Activated CD8-positive, alpha-beta memory T cell treated with anti-CD3 and anti-CD28 coated beads, Interleukin-2, amount 10 ng/mL, durations not matched to agents 7 days and 5 days (primary cell): ENCODE results near the gene MAPT. TPM values are rescaled to one million over a fixed set of nuclear protein-coding genes. Genes with fewer than 3 reads are reported as not detected.

ENCODE experiments used
- ATAC-seq: fragments of 150-1000 bp; cut with Tn5 transposase; one replicate; pipeline ENCODE4 v1.10.0; 2021; ENCODE audit warnings: moderate library complexity
- CTCF ChIA-PET: fragments of 350-600 bp; sonication (Branson Sonifier 250); formaldehyde crosslinking; loops from one replicate; lab custom pipeline; 2021; ENCODE audit warnings: antibody characterized with exemption; lab: Charles Lee
- DNase-seq: peaks from one replicate; pipeline ENCODE4 v3.0.0-alpha.2; 2020
- H3K27ac Mint-ChIP-seq: one replicate; pipeline ENCODE4 v1.8.0; 2021; ENCODE audit warnings: mild to moderate bottlenecking, mixed read lengths
- H3K27me3 Mint-ChIP-seq: one replicate; pipeline ENCODE4 v1.8.0; 2021; ENCODE audit warnings: mixed read lengths
- H3K36me3 Mint-ChIP-seq: one replicate; pipeline ENCODE4 v1.8.0; 2021; ENCODE audit warnings: mild to moderate bottlenecking, mixed read lengths
- H3K4me1 Mint-ChIP-seq: one replicate; pipeline ENCODE4 v1.8.0; 2021; ENCODE audit warnings: mixed read lengths
- H3K4me3 Mint-ChIP-seq: one replicate; pipeline ENCODE4 v1.8.0; 2021; ENCODE audit warnings: mild to moderate bottlenecking, moderate library complexity, mixed read lengths
- H3K9me3 Mint-ChIP-seq: one replicate; pipeline ENCODE4 v1.8.0; 2022; ENCODE audit warnings: low read depth, mixed read lengths
- total RNA-seq, 2 experiments: library from RNA; stranded (reverse); gene quantifications; one replicate each; pipeline ENCODE4 v1.2.3, GENCODE V29; 2021

Gene MAPT
- total RNA-seq, 2 experiments from 2014 or later: 0.15 TPM; not detected in 1

DNA sequence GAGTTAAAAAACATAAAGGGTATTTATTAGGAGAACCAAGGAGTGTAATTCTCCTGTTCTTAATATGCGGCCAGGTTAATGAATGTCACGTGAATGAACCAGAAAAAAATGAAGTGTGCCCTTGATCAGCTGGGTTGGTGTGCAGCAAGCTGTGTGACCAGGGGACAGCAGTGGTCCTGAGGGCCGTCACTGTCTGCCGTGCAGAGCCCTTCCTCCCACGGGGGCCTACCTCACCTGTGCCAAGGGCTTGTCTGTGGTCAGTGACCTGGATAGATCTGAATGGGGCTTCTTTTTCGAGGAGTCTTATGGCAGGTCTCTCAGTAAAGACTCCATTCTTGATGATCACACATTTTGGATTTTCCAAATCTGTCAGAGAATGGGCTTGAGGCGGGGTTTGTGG, 87.0 kb downstream of the MAPT start:
- Mint-ChIP-seq H3K27me3 (peaks cover 6% of the 10 kb centered on the region), H3K36me3 (no peaks in the 10 kb centered on the region), H3K27ac (no peak overlapping the region), H3K4me1 (peaks cover 16% of the 10 kb centered on the region), H3K9me3 (no peaks in the 10 kb centered on the region), H3K4me3 (no peak overlapping the region)
- ATAC-seq: no peak
- DNase-seq: no peak
- CTCF ChIA-PET: no interaction called here

DNA sequence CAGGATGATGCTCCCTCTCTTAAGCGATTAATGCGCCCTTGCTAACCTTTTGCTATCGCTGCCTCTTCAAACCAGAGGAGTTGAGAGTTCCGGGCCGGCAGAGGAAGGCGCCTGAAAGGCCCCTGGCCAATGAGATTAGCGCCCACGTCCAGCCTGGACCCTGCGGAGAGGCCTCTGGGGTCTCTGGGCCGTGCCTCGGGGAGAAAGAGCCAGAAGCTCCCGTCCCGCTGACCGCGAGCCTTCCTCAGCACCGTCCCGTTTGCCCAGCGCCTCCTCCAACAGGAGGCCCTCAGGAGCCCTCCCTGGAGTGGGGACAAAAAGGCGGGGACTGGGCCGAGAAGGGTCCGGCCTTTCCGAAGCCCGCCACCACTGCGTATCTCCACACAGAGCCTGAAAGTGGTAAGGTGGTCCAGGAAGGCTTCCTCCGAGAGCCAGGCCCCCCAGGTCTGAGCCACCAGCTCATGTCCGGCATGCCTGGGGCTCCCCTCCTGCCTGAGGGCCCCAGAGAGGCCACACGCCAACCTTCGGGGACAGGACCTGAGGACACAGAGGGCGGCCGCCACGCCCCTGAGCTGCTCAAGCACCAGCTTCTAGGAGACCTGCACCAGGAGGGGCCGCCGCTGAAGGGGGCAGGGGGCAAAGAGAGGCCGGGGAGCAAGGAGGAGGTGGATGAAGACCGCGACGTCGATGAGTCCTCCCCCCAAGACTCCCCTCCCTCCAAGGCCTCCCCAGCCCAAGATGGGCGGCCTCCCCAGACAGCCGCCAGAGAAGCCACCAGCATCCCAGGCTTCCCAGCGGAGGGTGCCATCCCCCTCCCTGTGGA, 88.6 kb downstream of the MAPT start:
- Mint-ChIP-seq H3K36me3 (no peaks in the 10 kb centered on the region), H3K27me3 (peaks cover 6% of the 10 kb centered on the region), H3K9me3 (no peaks in the 10 kb centered on the region), H3K27ac (no peak overlapping the region), H3K4me1 (peaks cover 3% of the 10 kb centered on the region), H3K4me3 (no peak overlapping the region)
- CTCF ChIA-PET: no interaction called here
- ATAC-seq (no peak), DNase-seq (no peak)

DNA sequence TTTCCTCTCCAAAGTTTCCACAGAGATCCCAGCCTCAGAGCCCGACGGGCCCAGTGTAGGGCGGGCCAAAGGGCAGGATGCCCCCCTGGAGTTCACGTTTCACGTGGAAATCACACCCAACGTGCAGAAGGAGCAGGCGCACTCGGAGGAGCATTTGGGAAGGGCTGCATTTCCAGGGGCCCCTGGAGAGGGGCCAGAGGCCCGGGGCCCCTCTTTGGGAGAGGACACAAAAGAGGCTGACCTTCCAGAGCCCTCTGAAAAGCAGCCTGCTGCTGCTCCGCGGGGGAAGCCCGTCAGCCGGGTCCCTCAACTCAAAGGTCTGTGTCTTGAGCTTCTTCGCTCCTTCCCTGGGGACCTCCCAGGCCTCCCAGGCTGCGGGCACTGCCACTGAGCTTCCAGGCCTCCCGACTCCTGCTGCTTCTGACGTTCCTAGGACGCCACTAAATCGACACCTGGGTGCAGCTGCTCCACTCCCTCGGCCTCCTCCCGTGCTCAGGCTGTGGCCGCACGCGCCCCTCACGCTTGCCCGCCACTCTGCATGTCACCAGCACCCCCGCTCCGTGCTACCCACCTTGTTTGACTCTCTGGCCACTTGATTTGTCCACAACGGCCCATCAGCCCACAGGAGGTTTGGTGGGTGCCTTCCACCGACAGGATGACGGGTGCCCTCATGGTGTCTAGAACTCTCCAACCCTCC, 89.4 kb downstream of the MAPT start:
- no peaks in the 10 kb centered on the region for H3K36me3 Mint-ChIP-seq
- CTCF ChIA-PET: no interaction called here
- no peak overlapping the region for H3K27ac Mint-ChIP-seq
- ATAC-seq: no peak
- no peaks in the 10 kb centered on the region for H3K9me3 Mint-ChIP-seq
- DNase-seq: no peak
- H3K4me3 Mint-ChIP-seq: no peak overlapping the region
- H3K4me1 Mint-ChIP-seq: no peaks in the 10 kb centered on the region
- H3K27me3 Mint-ChIP-seq: peaks cover 6% of the 10 kb centered on the region

DNA sequence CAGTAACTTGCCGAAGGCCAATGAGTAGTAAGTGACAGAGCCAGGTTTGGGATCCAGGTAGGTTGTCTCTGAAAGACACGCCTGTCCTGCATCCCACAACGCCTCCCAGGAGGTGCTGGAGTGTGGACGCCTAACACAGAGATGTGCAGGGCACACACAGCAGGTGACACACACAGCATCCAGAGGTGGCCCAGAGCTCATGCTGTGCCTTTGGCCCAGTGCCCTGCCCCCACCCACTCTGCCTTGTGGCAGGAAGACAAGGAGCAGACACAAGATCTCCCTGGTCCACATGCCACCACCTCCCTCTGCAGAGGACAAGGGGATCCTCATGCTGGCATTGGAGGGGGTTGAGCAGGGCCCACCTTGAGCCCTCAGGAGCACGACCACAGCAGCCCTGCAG, 90.0 kb downstream of the MAPT start:
- H3K4me1 Mint-ChIP-seq: no peaks in the 10 kb centered on the region
- no peaks in the 10 kb centered on the region for H3K9me3 Mint-ChIP-seq
- peaks cover 6% of the 10 kb centered on the region for H3K27me3 Mint-ChIP-seq
- DNase-seq: no peak
- H3K27ac Mint-ChIP-seq: no peak overlapping the region
- H3K36me3 Mint-ChIP-seq: no peaks in the 10 kb centered on the region
- no peak overlapping the region for H3K4me3 Mint-ChIP-seq
- ATAC-seq: no peak
- CTCF ChIA-PET: no interaction called here

DNA sequence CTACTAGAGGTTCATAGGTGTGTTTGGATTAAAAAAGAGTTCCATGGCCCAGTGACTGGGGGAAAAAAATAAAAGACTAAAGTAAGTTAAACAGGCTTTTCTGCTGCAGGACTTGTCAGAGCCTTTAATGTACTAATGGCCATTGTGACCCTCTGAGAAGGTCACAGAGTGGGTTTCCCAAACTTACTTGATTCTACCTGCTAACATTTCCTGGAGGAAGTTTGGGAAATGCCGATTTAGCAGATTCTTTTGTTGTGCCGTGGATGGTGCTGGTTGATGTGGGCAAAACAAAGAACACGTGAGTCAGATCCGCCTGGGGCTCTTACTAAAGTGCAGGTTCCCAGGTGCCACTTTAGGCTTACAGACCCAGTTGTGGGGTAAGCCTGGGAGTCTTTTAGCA, 91.1 kb downstream of the MAPT start:
- no peak overlapping the region for H3K4me3 Mint-ChIP-seq
- no peak for DNase-seq
- no peak for ATAC-seq
- no peak overlapping the region for H3K27ac Mint-ChIP-seq
- CTCF ChIA-PET: no interaction called here
- no peaks in the 10 kb centered on the region for H3K36me3 Mint-ChIP-seq
- H3K9me3 Mint-ChIP-seq: no peaks in the 10 kb centered on the region
- H3K4me1 Mint-ChIP-seq: no peaks in the 10 kb centered on the region
- peaks cover 9% of the 10 kb centered on the region for H3K27me3 Mint-ChIP-seq

DNA sequence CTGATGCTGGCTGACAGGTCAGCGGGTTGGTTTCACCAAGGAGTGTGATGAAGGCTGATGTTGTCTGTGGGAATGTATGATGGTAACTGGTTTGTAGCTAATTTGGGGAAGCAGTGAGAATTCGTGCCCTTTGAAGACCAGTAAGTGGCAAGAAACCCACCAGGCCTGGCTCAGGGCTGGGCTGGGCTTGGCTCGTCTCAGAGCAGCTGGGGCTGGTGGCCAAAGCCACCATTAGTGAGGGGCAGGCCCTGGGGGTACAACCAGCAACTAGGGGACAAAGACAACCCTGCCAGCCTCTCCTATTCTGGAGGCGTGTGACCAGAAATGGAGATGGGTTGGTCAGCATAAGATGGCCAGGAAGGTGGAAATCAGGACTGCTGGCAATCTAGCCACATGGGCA, 91.7 kb downstream of the MAPT start:
- H3K4me1 Mint-ChIP-seq: no peaks in the 10 kb centered on the region

DNA sequence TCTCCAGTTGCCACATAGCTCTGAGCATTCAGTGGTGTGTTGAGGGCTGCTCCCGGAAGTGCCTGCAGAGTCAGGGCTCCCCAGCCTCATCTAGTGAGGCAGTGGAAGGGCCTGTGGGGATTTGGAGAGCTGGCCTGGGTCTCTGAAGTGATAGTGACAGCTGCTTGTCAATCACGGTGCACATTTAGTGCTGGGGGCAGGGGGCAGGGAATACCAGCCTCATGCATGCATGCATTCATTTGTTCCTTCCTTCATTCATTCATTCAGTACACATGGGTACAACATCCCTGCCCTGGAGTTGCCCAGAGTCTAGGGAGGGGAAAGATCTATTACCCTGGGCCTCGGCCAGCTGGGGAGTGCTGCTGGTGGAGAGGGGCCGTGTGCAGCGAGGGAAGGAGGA, 93.4 kb downstream of the MAPT start:
- CTCF ChIA-PET: interaction anchor here (1.5 kb wide), 1 partner anchor 39 kb away, joined by 5 read pairs; no protein-coding TSS in a partner anchor
- ATAC-seq (no peak), DNase-seq (no peak)
- Mint-ChIP-seq H3K4me1 (no peaks in the 10 kb centered on the region), H3K4me3 (no peak overlapping the region), H3K27ac (no peak overlapping the region), H3K36me3 (no peaks in the 10 kb centered on the region), H3K27me3 (peaks cover 5% of the 10 kb centered on the region), H3K9me3 (no peaks in the 10 kb centered on the region)

More for the DNA sequence above, 91.7 kb downstream of the MAPT start:
- CTCF ChIA-PET: no interaction called here
- H3K36me3 Mint-ChIP-seq: no peaks in the 10 kb centered on the region
- DNase-seq: no peak
- no peaks in the 10 kb centered on the region for H3K9me3 Mint-ChIP-seq
- no peak overlapping the region for H3K4me3 Mint-ChIP-seq
- H3K27me3 Mint-ChIP-seq: peaks cover 10% of the 10 kb centered on the region
- no peak overlapping the region for H3K27ac Mint-ChIP-seq
- no peak for ATAC-seq

DNA sequence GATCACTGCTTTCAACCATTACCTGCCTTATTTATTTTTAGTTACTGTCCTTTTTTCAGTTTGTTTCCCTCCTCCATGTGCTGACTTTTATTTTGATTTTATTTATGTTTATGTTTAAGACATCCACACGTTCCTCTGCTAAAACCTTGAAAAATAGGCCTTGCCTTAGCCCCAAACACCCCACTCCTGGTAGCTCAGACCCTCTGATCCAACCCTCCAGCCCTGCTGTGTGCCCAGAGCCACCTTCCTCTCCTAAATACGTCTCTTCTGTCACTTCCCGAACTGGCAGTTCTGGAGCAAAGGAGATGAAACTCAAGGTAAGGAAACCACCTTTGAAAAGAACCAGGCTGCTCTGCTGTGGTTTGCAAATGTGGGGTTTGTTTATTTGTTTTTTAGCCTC, 95.4 kb downstream of the MAPT start:
- H3K4me1 Mint-ChIP-seq: no peaks in the 10 kb centered on the region
- ATAC-seq: no peak
- CTCF ChIA-PET: interaction anchor here (0.9 to 1.7 kb wide), 2 partner anchors 11 to 14 kb away, joined by 3 to 5 read pairs; no protein-coding TSS in a partner anchor
- H3K9me3 Mint-ChIP-seq: no peaks in the 10 kb centered on the region
- peaks cover 5% of the 10 kb centered on the region for H3K27me3 Mint-ChIP-seq
- no peak overlapping the region for H3K4me3 Mint-ChIP-seq
- no peak overlapping the region for H3K27ac Mint-ChIP-seq
- DNase-seq: no peak
- no peaks in the 10 kb centered on the region for H3K36me3 Mint-ChIP-seq

DNA sequence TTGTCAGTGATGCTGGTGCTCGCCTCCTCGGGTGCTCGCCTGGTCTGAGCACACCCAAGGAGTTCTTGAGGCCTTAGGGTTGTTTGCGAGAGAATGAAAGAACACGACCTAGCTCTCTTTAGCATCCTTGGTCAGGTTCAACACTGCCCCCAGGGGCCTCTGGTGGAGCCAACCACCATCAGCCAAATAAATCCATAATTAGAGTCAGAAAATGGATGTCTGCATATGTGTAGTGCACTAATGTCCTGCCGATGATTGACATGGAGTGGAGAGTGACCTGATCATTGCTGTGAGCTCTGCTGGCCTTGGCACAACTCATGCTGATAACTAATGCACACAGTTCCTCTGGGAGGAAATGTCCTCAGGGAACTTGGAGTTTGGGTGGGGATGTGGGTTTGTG, 96.5 kb downstream of the MAPT start:
- H3K36me3 Mint-ChIP-seq: no peaks in the 10 kb centered on the region
- no peak for ATAC-seq
- DNase-seq: no peak
- H3K4me1 Mint-ChIP-seq: no peaks in the 10 kb centered on the region
- H3K27me3 Mint-ChIP-seq: peaks cover 5% of the 10 kb centered on the region
- no peaks in the 10 kb centered on the region for H3K9me3 Mint-ChIP-seq
- no peak overlapping the region for H3K27ac Mint-ChIP-seq
- no peak overlapping the region for H3K4me3 Mint-ChIP-seq
- CTCF ChIA-PET: interaction anchor here (1.7 kb wide), 1 partner anchor 10 kb away, joined by 5 read pairs; no protein-coding TSS in a partner anchor

DNA sequence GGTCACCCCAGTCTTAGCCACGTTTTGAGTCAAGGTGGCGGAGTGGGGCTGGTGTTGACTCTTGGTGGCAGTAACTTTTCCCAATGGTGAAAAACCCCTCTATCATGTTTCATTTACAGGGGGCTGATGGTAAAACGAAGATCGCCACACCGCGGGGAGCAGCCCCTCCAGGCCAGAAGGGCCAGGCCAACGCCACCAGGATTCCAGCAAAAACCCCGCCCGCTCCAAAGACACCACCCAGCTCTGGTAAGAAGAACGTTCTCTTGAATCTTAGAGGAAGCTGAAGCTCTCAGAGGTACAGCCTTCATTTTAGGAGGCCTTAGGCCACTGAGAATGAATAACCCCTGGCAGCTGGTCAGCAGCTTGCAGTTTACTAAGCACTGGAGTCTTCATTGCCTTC, 97.0 kb downstream of the MAPT start:
- Mint-ChIP-seq H3K4me1 (no peaks in the 10 kb centered on the region), H3K36me3 (no peaks in the 10 kb centered on the region), H3K27ac (no peak overlapping the region), H3K9me3 (no peaks in the 10 kb centered on the region), H3K27me3 (peaks cover 5% of the 10 kb centered on the region), H3K4me3 (no peak overlapping the region)
- no peak for ATAC-seq
- CTCF ChIA-PET: interaction anchor here (1.7 to 1.8 kb wide), 2 partner anchors 9 to 11 kb away, joined by 5 read pairs; no protein-coding TSS in a partner anchor
- no peak for DNase-seq

DNA sequence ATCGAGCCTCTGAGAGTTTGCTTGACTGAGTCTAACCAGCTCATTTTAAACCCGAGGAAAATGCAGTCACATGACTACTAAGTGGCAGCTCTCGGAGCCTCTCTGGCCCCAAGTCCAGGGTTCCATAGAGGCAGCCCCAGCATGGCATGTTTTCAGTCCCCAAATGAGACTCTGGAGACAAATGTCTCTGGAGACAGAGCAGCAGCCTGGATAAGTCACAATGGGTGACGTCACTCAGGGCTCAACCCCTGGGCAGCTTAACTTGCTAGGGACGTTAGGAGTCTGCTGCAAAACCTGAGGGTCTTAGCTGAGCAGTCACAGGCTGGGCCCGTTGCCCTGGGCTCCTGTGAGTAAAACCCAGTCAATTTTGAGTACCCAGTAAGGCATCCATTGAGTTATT, 97.8 kb downstream of the MAPT start:
- DNase-seq (no peak), ATAC-seq (no peak)
- H3K27ac Mint-ChIP-seq: no peak overlapping the region
- CTCF ChIA-PET: interaction anchor here (1.6 to 1.8 kb wide), 2 partner anchors 10 to 12 kb away, joined by 4 to 5 read pairs; no protein-coding TSS in a partner anchor
- H3K36me3 Mint-ChIP-seq: no peaks in the 10 kb centered on the region
- H3K4me3 Mint-ChIP-seq: no peak overlapping the region
- H3K27me3 Mint-ChIP-seq: peaks cover 5% of the 10 kb centered on the region
- no peaks in the 10 kb centered on the region for H3K4me1 Mint-ChIP-seq
- no peaks in the 10 kb centered on the region for H3K9me3 Mint-ChIP-seq

DNA sequence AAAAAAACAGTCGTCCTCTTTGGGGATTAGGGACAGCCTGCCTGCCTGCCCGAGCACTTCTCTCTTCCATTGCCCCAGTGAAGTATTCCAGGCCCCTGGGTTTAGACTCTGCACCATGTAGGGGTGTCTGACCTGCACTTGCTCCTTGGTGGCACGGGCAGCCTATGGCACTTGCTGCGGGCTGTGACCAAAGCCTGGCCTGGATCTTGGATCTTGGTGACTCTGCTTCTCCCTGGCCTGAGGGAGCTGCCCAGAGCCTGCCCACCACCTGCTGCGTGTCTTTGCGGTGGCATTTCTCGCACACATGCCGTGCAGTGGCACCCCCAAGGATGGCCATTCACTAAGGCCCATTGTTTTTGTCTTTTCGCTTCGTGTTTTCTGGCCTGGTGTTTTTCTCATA, 98.5 kb downstream of the MAPT start:
- no peak for ATAC-seq
- Mint-ChIP-seq H3K27ac (no peak overlapping the region), H3K9me3 (no peaks in the 10 kb centered on the region), H3K27me3 (peaks cover 5% of the 10 kb centered on the region), H3K4me1 (no peaks in the 10 kb centered on the region), H3K36me3 (no peaks in the 10 kb centered on the region), H3K4me3 (no peak overlapping the region)
- CTCF ChIA-PET: interaction anchor here (1.6 to 1.8 kb wide), 2 partner anchors 9 to 11 kb away, joined by 4 to 5 read pairs; no protein-coding TSS in a partner anchor
- DNase-seq: no peak

DNA sequence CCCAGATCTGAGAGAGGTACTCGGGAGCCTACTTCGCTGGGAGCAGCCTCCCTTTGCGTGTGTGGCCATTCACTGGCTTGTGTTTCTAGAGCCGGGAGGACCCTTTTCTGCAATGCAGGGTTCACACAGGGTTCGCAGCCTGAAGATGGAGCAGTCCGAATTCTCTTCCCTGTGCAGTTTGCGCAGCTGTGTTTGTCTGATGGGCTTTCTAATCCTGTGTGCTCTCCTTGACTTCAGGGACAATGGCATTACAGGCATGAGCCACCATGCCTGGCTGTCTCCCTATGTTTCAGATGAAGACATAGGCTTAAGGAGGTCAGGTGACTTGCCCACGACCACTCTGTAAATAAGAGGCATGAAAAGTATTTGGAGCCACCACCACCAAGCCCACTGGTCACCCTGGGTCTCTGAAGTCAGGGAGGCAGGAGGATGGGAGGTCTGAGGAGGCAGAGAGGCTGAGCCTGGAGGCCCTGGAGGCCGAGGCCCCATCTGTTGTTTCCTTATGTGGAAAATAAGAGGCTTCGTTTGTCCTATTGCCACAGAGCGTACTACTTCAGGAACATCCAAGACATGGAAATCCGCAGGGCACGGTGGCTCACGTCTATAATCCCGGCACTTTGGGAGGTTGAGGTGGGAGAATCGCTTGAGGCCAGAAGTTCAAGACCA, 99.7 kb downstream of the MAPT start:
- H3K36me3 Mint-ChIP-seq: no peaks in the 10 kb centered on the region
- DNase-seq (no peak), ATAC-seq (no peak)
- no peak overlapping the region for H3K4me3 Mint-ChIP-seq
- CTCF ChIA-PET: no interaction called here
- H3K4me1 Mint-ChIP-seq: no peaks in the 10 kb centered on the region
- peaks cover 5% of the 10 kb centered on the region for H3K27me3 Mint-ChIP-seq
- H3K9me3 Mint-ChIP-seq: no peaks in the 10 kb centered on the region
- no peak overlapping the region for H3K27ac Mint-ChIP-seq
